Astrocyte (in vitro differentiated cells and primary cell): ENCODE measurements around the gene RPS29.

Source experiments
- EZH2 ChIP-seq: IDR thresholded peaks from 2 replicates; pipeline ENCODE4 v1.6.1; 2012; ENCODE audit warnings: mild to moderate bottlenecking, low read length, inconsistent platforms; ENCODE audit not compliant: insufficient read depth
- TF ChIP-seq, protein P1 (sequence below): IDR thresholded peaks from 2 replicates; pipeline ENCODE4 v1.5.1; 2011; ENCODE audit warnings: low read depth, mild to moderate bottlenecking, inconsistent platforms, low read length, moderate library complexity; ENCODE audit not compliant: insufficient read depth

DNA sequence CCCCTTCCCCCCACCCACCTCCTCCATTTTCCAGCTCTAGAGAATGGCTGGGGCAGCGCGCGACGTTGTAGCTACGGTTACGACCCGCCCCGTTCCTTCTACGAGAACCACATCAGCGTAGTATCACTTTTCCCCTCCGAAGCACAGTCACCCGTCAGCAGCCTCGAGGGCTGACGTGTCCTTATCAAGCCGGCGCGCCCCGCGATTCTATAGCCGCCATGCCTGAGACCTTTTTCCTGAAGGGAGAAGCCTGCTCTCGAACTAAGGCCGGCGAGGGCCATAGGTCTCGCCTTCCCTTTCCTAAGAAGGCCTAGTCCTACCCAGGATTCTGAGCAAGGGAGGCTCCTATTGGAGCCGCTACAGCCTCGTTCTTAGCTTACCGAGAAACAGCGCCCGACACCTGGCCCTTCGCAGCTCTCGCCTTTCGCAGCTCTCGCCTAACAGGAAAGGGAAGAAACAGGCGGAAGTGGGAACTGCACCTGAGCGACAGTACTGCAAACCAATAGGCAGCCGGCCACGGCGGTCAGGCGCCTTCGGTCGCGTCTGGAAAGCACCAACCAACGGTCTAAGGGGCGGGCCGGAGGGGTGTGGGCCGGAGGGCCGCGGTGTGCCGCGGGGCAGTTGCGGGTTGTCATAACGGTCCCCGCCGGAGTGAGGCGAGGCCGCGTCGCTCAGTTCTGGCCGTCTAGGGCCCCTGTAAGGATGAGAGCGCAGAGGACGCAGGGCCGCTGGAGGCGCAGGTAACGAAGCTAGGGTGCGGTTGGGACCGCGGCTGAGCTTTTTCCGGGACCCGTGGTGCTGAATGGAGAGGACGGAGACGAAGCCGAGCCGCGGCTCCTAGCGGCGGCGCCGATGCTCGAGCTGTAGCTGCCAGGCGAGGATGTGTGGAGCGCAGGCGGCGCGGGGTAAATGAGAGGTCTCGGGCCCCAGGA, 34.3 kb upstream of the RPS29 start, which contains the start of the genes MGAT2 and RPL36AL:
- TF ChIP-seq, protein P1, sequence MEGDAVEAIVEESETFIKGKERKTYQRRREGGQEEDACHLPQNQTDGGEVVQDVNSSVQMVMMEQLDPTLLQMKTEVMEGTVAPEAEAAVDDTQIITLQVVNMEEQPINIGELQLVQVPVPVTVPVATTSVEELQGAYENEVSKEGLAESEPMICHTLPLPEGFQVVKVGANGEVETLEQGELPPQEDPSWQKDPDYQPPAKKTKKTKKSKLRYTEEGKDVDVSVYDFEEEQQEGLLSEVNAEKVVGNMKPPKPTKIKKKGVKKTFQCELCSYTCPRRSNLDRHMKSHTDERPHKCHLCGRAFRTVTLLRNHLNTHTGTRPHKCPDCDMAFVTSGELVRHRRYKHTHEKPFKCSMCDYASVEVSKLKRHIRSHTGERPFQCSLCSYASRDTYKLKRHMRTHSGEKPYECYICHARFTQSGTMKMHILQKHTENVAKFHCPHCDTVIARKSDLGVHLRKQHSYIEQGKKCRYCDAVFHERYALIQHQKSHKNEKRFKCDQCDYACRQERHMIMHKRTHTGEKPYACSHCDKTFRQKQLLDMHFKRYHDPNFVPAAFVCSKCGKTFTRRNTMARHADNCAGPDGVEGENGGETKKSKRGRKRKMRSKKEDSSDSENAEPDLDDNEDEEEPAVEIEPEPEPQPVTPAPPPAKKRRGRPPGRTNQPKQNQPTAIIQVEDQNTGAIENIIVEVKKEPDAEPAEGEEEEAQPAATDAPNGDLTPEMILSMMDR = no peak
- TF ChIP-seq EZH2 = no peak
